Measurements from ENCODE around the gene SYPL2.
"Not testable (repeated sequence)": the region's sequence is repeated elsewhere in the genome, so short reads cannot be mapped to it uniquely, and the experiment has no call there.

Gene SYPL2

DNA sequence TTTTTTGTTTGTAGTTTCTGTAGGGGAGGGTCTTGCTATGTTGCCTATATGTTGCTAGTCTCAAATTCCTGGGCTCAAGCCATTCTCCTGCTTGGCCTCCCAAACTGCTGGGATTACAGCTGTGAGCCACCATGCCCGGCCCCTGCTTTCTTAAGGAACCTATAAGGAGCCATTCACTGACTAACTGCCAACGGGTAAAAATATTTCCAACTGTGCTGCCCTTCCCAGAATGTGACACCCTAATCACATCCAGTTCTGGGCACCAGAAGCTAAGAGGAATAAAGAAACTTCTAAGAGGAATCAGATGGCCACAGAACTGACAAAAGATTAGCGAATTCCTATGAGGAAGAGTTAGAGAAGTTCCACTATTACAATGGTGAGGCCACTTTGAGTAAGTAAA, 6.4 kb downstream of the SYPL2 start:
- DNase-seq (ENCODE audit: low read depth in 2 of 2): no peak

DNA sequence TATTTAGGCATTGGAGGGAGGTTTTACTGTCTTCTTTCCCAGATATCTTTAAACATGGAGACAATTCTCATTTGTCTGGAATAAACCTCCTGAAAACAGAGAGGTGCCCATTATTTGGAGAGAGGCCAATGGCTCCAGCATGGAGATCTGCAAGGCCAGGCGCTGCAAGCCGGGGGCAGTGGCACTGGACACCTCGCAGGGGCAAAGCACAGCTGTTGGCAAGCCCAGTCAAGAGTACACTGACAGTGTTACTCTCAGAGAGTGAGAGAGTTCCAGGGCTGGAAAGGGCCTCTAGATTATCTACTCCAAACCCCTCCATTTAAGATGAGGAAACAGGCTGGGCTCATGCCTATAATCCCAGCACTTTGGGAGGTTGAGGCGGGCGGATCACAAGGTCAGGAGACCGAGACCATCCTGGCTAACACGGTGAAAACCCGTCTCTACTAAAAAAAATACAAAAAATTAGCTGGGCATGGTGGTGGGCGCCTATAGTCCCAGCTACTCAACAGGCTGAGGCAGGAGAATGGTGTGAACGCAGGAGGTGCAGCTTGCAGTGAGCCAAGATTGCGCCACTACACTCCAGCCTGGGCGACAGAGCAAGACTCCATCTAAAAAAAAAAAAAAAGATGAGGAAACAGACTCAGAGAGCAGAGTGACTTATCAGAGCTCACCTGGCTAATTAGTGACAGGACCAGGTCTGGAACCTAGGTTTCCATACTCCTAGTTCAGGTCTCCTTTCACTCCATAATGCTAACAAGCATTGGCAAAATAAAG, 7.1 kb downstream of the SYPL2 start:
- not testable (repeated sequence) for DNase-seq (ENCODE audit: low read depth in 2 of 2)

DNA sequence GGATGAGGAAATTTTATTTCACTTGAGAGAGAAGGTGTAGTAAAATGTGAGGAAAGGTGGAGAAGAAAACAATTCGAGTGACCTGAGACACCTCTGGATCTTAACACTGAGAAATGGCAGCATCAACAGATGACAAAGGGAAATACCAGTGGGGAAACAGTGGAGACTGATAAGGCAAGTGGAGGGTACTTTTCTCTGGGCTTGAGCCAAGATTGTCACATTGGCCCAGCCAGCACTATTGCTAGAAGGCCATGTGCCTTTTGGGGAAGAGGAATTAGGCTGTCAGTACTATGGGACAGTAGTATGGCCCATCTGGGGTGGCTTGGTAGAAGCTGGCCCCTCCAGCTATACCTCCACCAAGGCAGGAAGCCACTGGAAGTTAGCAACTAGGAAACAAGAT, 8.4 kb downstream of the SYPL2 start:
- DNase-seq (ENCODE audit: low read depth in 2 of 2): no peak

DNA sequence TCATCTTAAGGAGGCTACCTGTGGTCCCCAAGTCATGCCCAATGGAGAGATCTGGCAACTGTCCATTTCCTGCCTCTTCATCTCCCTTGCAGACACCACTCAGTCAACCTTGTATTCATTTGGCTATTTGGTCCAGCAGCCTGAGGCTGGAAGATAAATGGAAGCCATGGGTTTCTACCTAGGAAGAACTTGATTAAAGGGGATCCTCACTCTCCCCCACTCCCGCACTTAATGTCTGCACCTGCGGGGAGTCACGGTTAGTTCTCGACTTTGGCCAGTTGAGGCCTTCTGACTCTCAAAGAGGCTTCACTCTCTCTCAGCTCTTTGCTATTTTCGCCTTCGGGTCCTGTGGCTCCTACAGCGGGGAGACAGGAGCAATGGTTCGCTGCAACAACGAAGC, 8.9 kb downstream of the SYPL2 start:
- no peak for DNase-seq (ENCODE audit: low read depth in 2 of 2)

DNA sequence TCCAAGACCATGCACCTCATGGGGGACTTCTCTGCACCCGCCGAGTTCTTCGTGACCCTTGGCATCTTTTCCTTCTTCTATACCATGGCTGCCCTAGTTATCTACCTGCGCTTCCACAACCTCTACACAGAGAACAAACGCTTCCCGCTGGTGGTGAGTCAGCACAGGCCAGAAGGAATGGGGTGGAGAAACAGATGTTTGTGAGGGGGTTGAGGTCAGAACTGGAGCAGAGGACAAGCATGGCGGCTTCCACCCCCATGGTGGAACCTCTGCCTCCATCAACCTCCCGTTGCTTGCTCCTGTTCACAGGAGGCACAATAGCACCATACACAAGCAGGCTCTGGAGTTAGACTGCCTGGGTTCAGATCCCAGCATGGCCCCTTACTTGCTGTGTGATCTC, 10.5 kb downstream of the SYPL2 start:
- no peak for DNase-seq (ENCODE audit: low read depth in 2 of 2)

DNA sequence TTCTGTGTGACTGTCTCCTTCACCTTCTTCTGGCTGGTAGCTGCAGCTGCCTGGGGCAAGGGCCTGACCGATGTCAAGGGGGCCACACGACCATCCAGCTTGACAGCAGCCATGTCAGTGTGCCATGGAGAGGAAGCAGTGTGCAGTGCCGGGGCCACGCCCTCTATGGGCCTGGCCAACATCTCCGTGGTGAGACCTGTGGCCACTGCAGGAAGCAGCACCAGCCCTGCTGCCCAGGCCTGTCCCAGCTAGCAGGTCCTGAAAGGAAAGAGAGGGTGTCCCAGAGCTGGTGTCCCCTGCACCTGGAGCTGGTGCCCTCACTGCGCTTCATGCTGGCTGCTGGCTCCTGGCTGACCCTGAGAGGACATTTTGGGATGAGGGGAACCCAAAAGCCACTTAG, 11.5 kb downstream of the SYPL2 start:
- DNase-seq (ENCODE audit: low read depth in 2 of 2): no peak

DNA sequence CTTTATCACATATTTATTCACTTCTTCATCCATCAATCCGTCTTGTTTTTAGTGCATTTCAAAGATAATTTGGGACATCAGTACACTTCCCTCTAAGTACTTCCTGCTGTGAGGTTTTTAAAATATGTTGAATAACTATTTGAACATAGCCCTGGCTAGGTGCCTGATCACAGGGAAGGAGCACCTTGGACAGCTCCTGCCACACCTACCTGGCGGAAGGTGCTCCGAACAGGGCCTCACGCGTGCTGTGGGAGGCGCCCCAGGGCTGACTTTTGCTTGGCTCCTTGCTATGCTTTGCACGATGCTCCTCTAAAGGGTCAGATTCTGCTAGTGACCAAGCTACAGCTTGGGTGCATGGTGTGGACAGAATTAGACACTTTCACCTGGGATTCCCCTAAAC, 12.5 kb downstream of the SYPL2 start:
- DNase-seq (ENCODE audit: low read depth in 2 of 2): no peak

DNA sequence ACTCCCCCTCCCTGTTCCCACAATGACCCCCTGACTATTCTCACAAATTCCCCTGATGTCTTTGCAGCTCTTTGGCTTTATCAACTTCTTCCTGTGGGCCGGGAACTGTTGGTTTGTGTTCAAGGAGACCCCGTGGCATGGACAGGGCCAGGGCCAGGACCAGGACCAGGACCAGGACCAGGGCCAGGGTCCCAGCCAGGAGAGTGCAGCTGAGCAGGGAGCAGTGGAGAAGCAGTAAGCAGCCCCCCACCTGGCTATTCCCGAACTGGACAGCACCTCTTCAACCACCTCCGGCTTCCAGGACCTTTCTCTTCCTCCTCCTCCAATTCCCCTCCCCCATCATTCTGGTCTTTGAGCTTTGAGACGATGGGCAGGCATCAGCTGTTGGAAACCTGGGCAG, 13.0 kb downstream of the SYPL2 start:
- no peak for DNase-seq (ENCODE audit: low read depth in 2 of 2)

DNA sequence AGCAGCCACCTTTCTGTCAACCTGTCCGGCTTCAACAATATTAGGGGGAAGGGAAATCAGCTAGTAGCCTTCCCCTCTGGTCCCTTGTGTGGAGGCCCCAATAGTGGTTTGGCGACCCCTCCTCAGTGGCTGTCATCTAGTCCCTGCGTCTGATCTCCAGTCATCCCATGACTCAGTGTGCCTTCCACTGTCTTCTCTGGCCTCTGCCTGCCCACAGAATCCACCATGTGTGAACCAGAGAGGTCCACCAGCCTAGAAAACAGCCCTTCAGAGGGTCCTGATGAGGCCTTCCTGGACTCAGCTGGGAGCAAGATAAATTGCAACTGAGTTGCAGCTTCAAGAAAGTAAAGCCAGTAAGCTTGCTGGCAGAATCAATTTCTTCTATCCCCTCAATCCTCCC, 13.6 kb downstream of the SYPL2 start:
- DNase-seq (ENCODE audit: low read depth in 2 of 2): no peak

DNA sequence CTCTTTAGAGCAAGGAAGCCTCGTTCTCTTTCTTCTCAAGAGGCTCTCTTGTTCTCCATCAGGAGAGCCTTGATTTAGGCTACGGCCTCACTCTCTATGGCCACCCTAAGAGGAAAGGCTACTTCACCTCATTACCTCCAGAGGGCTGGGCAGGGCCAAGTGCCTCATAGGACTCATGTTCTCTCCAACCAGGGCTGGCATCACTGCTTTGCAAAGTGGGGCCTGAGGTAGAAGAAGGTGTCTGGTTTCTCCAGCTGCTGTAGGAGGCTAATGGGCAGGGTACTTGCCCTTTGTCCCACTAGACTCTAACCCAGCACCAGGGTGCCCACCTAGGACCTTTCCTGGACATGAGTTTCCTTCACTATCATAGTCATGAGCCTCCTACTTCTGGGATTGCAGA, 15.3 kb downstream of the SYPL2 start:
- DNase-seq (ENCODE audit: low read depth in 2 of 2): no peak

DNA sequence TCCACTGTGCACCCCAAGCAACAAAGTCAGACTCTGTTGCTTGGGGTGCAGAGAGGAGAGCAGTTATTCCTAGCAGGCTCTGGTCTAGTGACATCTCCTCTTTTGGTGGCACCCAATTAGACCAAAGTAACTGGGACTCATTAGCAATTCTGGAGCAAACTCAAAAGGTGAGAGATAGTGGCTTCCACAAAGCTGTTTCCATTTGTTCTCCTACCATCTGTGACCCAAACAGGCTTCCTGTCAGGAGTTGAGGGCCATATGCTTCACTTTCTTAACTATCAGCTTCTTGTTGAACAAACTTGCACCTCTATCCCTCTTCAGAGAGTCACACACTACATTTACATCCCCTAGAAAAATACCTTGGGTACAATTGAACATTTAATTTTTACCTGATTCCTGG, 15.9 kb downstream of the SYPL2 start:
- no peak for DNase-seq (ENCODE audit: low read depth in 2 of 2)

DNA sequence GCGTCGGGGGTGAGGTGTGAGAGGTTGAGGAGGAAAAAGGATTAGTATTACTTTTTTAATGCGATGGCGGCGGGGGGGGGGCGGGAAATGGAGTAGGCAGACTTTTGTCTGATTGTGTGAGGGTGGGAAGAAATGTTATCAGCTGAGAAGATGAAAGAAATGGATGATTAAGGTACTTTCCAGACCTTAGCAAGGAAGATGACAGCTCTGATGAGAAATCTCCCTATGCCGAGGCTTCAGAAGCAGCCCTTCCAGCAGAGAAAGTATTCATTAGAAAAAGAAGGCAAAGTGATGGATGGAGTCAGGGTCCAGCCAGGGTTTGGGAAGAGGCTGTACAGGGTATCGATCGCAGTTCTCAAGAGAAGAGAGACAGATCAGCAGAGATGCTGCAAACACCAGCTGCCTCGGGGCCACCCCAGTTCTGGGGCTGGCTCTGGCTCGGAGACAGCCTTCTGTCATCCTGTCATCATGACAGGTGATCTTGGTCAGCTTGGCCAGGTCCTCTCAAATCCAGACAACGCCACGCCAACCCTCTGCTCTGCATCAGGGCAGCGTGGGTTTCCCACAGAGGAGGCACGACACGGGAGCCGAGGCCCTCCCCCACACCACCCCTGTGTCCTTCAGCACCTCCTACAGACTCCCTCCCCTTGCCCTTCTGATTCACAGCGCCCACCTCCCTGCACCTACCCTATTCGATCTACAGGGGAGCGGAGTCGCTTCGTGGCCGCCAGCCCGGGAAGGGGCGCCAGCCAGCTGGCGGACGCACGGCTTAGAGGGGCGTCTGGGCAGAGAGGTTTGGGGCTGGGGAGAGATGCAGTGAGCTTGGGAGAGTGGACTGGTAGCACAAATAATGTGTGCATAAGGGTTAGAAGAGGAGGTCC, 16.7 kb downstream of the SYPL2 start:
- no peak for DNase-seq (ENCODE audit: low read depth in 2 of 2)

DNA sequence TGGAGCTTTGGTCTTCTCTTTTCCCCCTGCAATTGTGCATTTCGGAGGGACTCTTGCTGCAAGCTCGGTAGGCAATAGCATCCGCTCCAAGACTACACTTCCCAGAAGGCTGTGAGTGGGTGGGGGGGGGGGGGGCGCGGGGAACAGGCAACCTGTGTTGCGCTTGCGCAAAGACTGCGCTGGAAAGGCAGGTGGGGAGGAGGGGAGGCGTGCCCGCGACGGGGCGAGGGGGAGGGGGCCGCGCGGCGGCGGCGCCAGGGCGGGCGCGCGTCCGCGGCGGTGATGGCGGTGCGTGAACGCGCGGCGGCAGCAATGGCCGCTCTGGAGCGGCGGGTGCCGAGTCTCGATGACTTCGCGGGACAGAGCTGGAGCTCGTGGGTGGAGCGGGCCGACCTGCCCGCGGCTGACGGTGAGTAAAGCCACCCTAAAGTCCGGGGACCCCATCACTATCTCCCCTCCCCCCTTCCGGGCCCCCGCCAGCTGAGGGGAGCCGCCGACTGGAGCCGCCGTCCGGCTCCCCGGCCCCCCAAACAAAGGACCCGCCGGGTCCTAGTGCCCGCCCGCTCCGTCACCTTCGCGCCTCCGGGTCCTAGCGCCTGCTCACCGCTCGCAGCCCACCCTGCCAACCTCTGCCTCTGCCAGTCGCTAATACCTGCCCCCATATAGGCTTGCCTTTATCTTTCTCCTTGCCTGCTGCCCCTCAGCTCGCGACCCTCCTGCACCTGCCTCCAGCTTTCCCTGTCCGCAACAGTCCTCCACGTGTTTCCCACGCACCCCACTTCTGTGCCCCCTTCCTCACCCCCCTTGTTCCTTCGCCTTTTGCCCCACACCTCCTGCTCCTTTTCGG, 17.5 kb downstream of the SYPL2 start, which contains the start of gene ATXN7L2:
TSS of gene ATXN7L2 (plus strand) at position 234 of the 847 bp plus-strand sequence. CDS start at position 283, 49 bp downstream.
- peak; percentile 84 to 86 for DNase-seq (ENCODE audit: low read depth in 2 of 2)

DNA sequence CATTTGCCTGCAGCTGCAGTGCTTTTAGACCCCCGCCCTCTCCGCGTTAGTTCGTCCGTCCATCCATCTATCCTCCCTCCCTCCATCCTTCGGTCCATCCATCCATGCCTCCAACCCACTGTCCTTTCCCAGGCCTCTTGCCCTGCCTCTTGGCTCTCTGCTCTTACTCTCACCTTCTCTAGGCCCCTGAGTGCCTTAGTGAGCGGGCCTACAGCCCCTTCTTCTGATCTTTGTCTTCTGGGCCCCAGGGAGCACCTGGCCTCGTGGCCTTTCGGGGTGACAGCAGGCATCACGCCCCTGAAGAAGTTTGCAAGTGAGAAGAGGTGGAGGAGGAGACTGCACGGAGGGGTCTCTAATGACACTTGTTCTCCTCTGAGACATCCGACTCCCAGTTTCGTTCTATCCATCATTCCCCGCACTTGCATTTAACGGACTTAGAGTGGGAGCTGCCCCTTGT, 18.2 kb downstream of the SYPL2 start:
- peak in 1 of 2 experiments; percentile 14 for DNase-seq (ENCODE audit: low read depth in 2 of 2)

DNA sequence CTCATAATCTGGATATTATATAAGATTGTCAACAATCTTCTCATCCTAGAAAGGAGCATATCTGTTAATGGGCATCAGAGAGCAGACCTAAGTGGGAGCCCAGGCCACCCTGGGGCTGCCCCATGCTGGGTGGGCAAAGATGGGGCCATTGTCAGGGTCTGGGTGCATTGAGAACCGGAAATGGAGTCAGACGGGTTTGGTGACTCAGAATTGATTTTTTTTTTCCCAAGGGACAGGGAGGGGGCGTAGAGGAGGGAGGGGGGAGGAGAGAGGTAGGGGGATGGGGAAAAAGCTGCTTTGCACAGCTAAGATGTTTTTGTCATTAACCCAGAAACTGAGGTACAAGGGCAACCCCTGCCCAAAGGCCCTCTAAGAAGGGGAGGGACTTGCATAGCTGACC, 18.7 kb downstream of the SYPL2 start:
- DNase-seq (ENCODE audit: low read depth in 2 of 2): no peak

DNA sequence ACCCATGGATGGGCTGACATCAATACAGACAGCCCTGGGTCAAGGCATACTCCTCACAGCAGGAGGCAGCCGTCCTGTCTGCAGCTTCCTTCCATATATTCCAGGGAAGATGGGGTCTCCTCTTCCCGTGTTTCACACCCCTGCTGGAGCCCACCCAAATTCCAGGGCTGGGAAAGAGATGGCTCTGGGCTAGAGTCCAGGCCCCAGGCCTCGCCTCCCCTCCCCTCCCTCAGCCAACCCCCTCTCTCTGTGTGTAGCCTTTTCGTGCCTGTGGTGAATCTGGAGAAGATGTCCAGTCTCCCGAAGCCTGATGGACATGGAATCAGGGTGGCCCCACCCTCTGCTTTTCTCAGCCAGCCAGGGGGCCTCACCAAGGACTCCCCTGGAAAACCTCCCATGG, 20.9 kb downstream of the SYPL2 start:
- no peak for DNase-seq (ENCODE audit: low read depth in 2 of 2)

DNA sequence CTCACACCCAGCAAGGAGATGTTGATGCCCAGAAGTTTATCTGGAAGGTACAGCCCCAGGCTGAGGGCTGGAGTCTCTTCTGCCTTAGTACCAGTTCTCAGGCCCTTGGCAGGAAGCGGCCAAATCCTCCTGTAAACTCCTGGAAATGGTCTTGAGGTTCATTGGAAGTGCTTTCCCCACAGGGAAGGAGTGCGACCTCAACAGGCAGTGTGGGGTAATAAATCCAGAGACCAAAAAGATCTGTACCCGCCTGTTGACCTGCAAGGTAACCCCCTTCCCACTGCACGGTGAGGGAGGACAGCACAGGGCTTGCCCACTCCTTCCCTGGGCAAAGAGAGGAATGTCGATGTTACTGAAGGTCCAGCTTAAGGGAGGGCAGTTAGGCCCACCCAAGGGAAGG, 21.9 kb downstream of the SYPL2 start:
- no peak for DNase-seq (ENCODE audit: low read depth in 2 of 2)

DNA sequence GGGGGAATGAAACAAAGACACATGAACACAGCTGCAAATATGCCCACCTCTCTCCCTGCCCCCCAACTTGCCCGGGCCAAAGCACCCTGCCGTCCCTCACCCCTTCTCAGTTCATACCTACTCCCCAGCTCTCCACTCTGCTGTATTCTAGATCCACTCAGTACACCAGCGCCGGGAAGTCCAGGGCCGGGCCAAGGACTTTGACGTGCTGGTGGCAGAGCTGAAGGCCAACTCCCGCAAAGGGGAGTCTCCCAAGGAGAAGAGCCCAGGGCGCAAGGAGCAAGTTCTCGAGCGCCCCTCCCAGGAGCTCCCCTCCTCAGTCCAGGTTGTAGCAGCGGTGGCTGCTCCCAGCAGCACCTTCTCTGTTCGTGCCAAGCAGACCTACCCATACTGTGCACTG, 22.4 kb downstream of the SYPL2 start:
- no peak for DNase-seq (ENCODE audit: low read depth in 2 of 2)

DNA sequence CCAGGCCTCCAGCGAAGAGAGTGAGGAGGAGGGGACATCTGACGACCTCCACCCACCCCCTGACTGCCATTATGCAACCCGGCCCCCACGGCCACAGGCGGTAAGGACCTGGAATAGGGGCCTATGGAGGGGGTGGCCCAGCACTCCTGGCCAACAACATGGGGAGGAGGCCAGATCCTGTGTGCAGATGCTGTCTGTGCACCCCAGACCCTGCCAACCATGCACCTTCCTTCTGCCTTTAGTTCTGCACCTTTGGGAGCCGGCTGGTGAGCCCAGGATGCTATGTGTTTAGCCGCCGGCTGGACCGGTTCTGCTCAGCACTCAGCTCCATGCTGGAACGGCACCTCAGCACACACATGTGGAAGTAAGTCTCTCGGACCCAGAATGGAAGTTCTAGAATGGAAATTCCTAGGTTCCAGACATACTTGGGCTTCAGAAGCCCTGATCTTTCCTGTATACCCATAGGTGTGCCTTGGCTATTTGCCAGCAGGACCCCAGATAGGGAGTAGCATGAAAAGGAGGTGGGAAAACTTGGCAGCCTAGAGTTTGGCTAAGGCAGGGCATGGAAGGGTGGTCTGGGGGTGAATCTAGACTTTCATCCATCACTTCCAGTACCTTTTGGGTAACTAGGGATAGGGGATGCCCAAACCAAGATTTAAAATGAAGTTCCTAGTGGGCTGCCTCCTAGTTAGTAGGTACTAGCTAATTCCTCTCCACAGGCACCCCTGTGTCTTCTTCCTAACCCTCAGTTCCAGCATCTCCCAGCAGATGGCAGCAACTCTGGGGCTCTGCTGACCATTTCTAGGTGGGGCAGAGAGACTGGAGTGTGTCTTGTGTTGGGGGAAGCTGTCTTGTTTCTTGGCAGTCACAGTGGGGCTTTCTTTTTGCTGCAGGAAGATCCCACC, 23.9 kb downstream of the SYPL2 start:
- DNase-seq (ENCODE audit: low read depth in 2 of 2): peak in 1 of 2 experiments; percentile 67

DNA sequence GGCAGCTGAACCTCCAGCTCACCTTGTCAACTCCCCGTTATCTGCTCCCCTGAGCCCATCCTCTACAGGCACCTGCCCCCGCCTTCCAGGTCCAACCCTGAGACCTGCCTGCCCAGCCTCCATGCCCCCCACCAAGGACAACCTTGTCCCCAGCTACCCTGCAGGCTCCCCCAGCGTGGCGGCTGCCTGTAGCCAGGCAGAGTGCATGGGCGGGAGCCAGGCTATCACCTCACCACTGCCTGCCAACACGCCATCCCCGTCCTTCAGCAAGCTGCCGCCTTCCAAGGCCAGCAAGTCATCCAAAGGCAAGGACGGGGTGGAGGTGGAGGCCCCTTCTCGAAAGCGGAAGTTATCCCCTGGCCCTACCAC, 24.6 kb downstream of the SYPL2 start:
- DNase-seq (ENCODE audit: low read depth in 2 of 2): no peak

DNA sequence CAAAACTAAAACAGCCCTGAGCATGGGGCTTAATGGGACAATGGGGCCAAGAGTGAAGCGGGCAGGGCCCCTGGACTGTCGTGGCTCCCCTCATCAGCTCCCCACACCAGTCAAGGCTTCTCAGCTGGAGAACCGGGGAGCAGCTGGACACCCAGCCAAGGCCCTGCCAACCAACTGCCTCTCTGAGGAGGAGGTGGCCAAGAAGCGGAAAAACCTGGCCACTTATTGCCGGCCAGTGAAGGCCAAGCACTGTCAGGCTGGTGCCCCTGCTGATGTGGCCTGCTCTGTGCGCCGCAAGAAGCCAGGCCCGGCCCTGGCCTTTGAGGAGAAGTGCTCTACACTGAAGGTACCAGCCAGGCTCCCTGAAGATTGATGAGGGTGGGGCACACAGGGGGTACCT, 25.0 kb downstream of the SYPL2 start:
- DNase-seq (ENCODE audit: low read depth in 2 of 2): no peak
